RWPE1 (cell line): ENCODE results near the gene SHISAL2A.
A peak's percentile ranks its signal among the peaks of the same experiment; 100 is the strongest.

Experiments
- CTCF ChIA-PET: fragments of 350-600 bp; sonication (Branson Sonifier 250); formaldehyde crosslinking; extraction: SDS; loops from one replicate; lab custom pipeline; 2021; lab: Yijun Ruan, JAX
- POLR2A ChIA-PET: fragments of 400-600 bp; formaldehyde crosslinking; extraction: SDS; loops from one replicate; lab custom pipeline; 2020; ENCODE audit warnings: antibody characterized with exemption; ENCODE audit not compliant: low non-redundant PET; lab: Yijun Ruan, JAX
- DNase-seq: peaks from one replicate; pipeline ENCODE4 v3.0.0; 2012; ENCODE audit warnings: low spot score
- H3K27ac ChIP-seq: fragments of 450-650 bp; 2 replicates; pipeline ENCODE4 v1.5.1; 2017
- CTCF ChIP-seq: fragments of 450-650 bp; conservative IDR thresholded peaks from 2 replicates; pipeline ENCODE4 v1.5.1; 2017; ENCODE audit warnings: low read depth, mild to moderate bottlenecking

The SHISAL2A gene

GRCh38 chr1:52632732-52633290 is at the start of gene SHISAL2A:
SHISAL2A (plus strand) TSS chr1:52633168; CDS start chr1:52633494, 326 bp downstream.
- ChIA-PET CTCF (no interaction called here), POLR2A (no interaction called here)
- no peak for TF ChIP-seq CTCF
- no peak within 1 kb of the TSS for H3K27ac ChIP-seq
- DNase-seq = peak; percentile 25

- POLR2A ChIA-PET = no interaction called here
These were observed 47.5 kb upstream of the SHISAL2A start for GRCh38 chr1:52585474-52585873.

GRCh38 chr1:52588027-52588426 is 44.9 kb upstream of the SHISAL2A start:
- CTCF ChIA-PET = no interaction called here
- no peak for DNase-seq
- no peak for TF ChIP-seq CTCF
- no peak overlapping the region for H3K27ac ChIP-seq
- POLR2A ChIA-PET = no interaction called here

More at GRCh38 chr1:52585474-52585873, 47.5 kb upstream of the SHISAL2A start:
- no peak overlapping the region for H3K27ac ChIP-seq
- CTCF ChIA-PET = no interaction called here
- TF ChIP-seq CTCF = no peak
- no peak for DNase-seq

- H3K27ac ChIP-seq = no peak overlapping the region
- CTCF ChIA-PET = no interaction called here
- POLR2A ChIA-PET = no interaction called here
- no peak for TF ChIP-seq CTCF
- no peak for DNase-seq
These were observed 44.4 kb upstream of the SHISAL2A start for GRCh38 chr1:52588535-52588934.

- CTCF ChIA-PET = no interaction called here
- POLR2A ChIA-PET = no interaction called here
- DNase-seq = no peak
- no peak overlapping the region for H3K27ac ChIP-seq
- TF ChIP-seq CTCF = no peak
These were observed 42.7 kb upstream of the SHISAL2A start for GRCh38 chr1:52590266-52590665.

GRCh38 chr1:52592637-52593323 is 40.2 kb upstream of the SHISAL2A start:
- POLR2A ChIA-PET = no interaction called here
- no peak overlapping the region for H3K27ac ChIP-seq
- CTCF ChIA-PET = no interaction called here
- TF ChIP-seq CTCF = no peak
- DNase-seq = no peak
